ENCODE measurements around the gene CD48. TPM values are rescaled to one million over a fixed set of nuclear protein-coding genes. Genes with fewer than 3 reads are reported as not detected.

CD48 gene
- total and polyA plus RNA-seq, 2 of the 4 experiments (the other 2 are of a cell fraction): not detected

- no peak for ATAC-seq (ENCODE audit: low read depth)
- no peak overlapping the region for H3K27ac ChIP-seq (ENCODE audit: insufficient read depth, low read length)
- H3K9ac ChIP-seq (ENCODE audit: low read depth, low read length): no peak overlapping the region
- dilution Hi-C loops (cut with HindIII; ENCODE audit: low sequenced_read_pairs, unreplicated experiment): no loop called here
- H3K9me1 ChIP-seq (ENCODE audit: insufficient read depth, low read length): no peaks in the 10 kb centered on the region
- H3K4ac ChIP-seq (ENCODE audit: low read depth, low read length): no peak overlapping the region
- no CpG with 5 or more reads among the region's 2 CpGs for WGBS, 2 experiments (ENCODE audit: extremely low coverage in 2 of 2, insufficient read length in 1 of 2)
- H4K91ac ChIP-seq (ENCODE audit: insufficient read depth, low read depth, low read length): no peak overlapping the region
- POLR2A ChIA-PET (ENCODE audit: unreplicated experiment): no interaction called here
- H3K56ac ChIP-seq (ENCODE audit: extremely low read depth, insufficient read depth, low read length): no peak overlapping the region
- CTCF ChIA-PET: no interaction called here
- no peaks in the 10 kb centered on the region for H3K27me3 ChIP-seq (ENCODE audit: control insufficient read depth, insufficient read depth, low read length)
- H3K79me1 ChIP-seq (ENCODE audit: low read depth in 1 of 2, low read length in 2 of 2): no peaks in the 10 kb centered on the region
- no peaks in the 10 kb centered on the region for H3K36me3 ChIP-seq (ENCODE audit: control insufficient read depth, insufficient read depth, low read length)
- no peak overlapping the region for H3K4me2 ChIP-seq (ENCODE audit: low read depth, low read length)
- H2BK15ac ChIP-seq (ENCODE audit: low read depth, low read length): no peak overlapping the region
- intact Hi-C loops (cut with micrococcal nuclease): no loop called here
- H3K14ac ChIP-seq (replicated peaks; ENCODE audit: low read depth, low read length): no peak overlapping the region
- no peak overlapping the region for H3K23ac ChIP-seq (ENCODE audit: low read depth, low read length)
- no peak overlapping the region for H2AFZ ChIP-seq (replicated peaks; ENCODE audit: low read length, poor library complexity)
- in situ Hi-C loops (cut with MboI; ENCODE audit: low sequenced_read_pairs): no loop called here
- no peaks in the 10 kb centered on the region for H4K20me1 ChIP-seq (ENCODE audit: insufficient read depth, low read length)
- H2AK5ac ChIP-seq (ENCODE audit: low read depth, low read length): no peak overlapping the region
- no peak overlapping the region for H4K5ac ChIP-seq (ENCODE audit: low read depth, low read length)
- no peak overlapping the region for H2BK120ac ChIP-seq (ENCODE audit: low read depth, low read length)
- H4K8ac ChIP-seq (ENCODE audit: low read depth in 2 of 2, low read length in 2 of 2): no peak overlapping the region
- no peaks in the 10 kb centered on the region for H3K9me3 ChIP-seq (ENCODE audit: control insufficient read depth, insufficient read depth, low read length)
- H2BK20ac ChIP-seq (ENCODE audit: low read depth, low read length): no peak overlapping the region
- H2BK5ac ChIP-seq (ENCODE audit: low read depth, low read length, poor library complexity, severe bottlenecking): no peak overlapping the region
- H3K18ac ChIP-seq (ENCODE audit: low read depth, low read length): no peak overlapping the region
- H2AK9ac ChIP-seq (replicated peaks; ENCODE audit: low read depth, low read length, poor library complexity): no peak overlapping the region
- no peaks in the 10 kb centered on the region for H3K4me1 ChIP-seq (ENCODE audit: control insufficient read depth, insufficient read depth, low read length)
- H3K4me3 ChIP-seq (ENCODE audit: insufficient read depth, low read depth, low read length): no peak overlapping the region
- no TSS peak for BruUV-seq (replicated peaks)
- no peak for TF ChIP-seq USF2 (IDR thresholded peaks at IDR 0.05; ENCODE audit: low read depth, low read length)
- TF ChIP-seq RFX5 (IDR thresholded peaks at IDR 0.05; ENCODE audit: low read depth, low read length): no peak
- TF ChIP-seq, protein P1, sequence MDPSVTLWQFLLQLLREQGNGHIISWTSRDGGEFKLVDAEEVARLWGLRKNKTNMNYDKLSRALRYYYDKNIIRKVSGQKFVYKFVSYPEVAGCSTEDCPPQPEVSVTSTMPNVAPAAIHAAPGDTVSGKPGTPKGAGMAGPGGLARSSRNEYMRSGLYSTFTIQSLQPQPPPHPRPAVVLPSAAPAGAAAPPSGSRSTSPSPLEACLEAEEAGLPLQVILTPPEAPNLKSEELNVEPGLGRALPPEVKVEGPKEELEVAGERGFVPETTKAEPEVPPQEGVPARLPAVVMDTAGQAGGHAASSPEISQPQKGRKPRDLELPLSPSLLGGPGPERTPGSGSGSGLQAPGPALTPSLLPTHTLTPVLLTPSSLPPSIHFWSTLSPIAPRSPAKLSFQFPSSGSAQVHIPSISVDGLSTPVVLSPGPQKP (IDR thresholded peaks at IDR 0.05; ENCODE audit: borderline replicate concordance, low read depth, low read length): no peak
- no peak for TF ChIP-seq RCOR1 (IDR thresholded peaks at IDR 0.05; ENCODE audit: insufficient replicate concordance, low read length)
- no peak for TF ChIP-seq NFE2L2 (IDR thresholded peaks at IDR 0.05; ENCODE audit: low read depth, low read length)
- no peak for DNase-seq
These were observed 46.9 kb upstream of the CD48 start for GRCh38 chr1:160758521-160758920.
